ENCODE measurements around the gene DNAJC18.

- TF ChIP-seq EZH2 (IDR thresholded peaks at IDR 0.05) = no peak
- no peak for TF ChIP-seq FOXP2 (optimal IDR thresholded peaks at IDR 0.05; ENCODE audit: control extremely low read depth, extremely low read length, insufficient read depth)
- no peak for TF ChIP-seq POLR2AphosphoS5 (IDR thresholded peaks at IDR 0.05; ENCODE audit: borderline replicate concordance, low read depth, low read length)
These were observed 17.5 kb upstream of the DNAJC18 start for GRCh38 chr5:139456776-139457175.

All from SK-N-MC (cell line).